Measurements from ENCODE around the gene SASH1.

SASH1 gene

DNA sequence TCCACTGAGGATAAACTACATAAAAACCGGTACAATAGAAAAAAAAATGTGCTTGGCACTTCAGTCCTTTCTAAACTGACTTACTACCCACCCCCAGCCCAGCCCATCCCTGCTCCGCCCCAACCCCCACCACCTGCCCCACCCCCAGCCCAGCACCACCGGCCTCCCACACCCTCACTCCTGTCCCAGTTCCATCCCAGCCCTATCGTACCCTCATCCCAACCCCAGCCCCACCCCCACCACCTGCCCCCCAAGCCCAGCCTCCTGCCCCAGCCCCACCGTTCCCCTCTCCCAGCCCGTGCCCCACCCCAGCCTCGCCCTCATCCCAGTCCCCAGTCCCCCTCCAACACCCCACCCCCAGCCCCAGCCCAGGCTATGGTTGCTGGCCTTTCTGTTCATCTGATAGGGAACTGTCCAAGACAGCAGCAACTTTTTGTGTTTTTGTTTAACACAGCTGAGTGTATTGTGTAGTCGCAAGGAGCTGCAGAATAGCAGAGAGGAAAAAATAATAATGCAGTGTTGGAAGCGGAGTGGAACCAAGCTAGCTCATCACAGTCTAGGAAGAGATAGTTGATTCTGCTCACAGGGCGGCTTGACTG lies 61.9 kb downstream of the SASH1 start:
- no peak for DNase-seq (ENCODE audit: low read depth)

DNA sequence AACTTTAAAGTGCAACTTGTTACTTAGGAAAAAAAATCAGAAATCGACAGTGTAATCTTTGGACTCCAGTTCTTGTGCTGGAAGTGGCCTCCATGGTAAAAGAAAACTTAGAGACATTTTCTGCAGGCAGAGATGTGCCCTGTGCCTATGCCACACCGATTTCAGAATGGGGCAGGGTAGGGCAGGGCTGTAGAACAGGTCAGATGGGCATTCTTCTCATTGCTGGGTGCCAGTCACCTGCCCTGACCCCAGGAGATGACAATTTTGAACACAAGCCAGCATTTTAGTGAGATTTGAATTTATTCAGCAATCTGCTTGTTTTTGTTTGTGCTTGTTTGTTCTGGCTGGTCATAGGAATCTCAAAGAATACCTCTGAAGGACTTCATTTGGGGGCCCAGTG lies 63.3 kb downstream of the SASH1 start:
- DNase-seq (ENCODE audit: low read depth) = no peak

DNA sequence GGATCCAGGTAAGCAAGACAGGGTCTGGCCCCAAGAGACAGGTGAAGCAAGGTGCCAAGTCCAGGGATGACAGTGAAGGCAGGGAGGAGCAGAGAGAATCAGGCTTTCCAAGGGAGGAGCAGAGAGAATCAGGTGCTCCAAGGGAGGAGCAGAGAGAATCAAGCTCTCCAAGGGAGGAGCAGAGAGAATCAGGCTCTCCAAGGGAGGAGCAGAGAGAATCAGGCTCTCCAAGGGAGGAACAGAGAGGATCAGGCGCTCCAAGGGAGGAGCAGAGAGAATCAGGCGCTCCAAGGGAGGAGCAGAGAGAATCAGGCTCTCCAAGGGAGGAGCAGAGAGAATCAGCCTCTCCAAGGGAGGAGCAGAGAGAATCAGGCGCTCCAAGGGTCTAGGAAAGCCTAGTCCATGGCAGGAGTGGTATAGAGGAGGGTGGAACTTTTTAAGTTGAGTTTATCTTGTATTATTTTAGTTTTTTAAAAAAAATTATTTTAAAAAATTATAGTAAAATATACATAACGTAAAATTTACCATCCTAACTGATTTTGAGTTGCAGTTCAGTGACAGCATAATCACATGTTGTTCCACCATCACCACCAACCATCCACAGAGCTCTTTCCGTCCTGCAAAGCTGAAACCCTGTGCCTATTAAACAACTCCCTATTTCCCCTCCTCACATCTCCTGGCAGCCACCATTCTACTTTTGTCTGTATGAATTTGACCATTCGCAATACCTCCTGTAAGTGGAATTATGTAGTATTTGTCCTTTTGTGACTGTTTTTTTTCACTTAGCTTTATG lies 64.1 kb downstream of the SASH1 start:
- DNase-seq (ENCODE audit: low read depth) = no peak

DNA sequence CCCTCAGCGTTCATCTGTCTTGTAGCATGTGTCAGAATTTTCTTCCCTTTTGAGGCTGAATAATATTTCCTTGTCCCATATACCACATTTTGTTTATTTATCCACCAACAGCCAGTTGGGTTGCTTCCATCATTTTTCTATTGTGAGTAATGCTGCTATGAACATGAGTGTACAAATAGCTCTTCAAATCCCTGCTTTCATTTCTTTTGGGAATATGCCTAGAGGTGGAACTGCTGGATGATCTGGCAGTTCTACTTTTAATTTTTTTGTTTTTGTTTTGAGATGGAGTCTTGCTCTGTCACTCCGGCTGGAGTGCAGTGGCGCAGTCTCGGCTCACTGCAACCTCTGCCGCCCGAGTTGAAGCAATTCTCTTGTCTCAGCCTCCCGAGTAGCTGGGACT lies 64.7 kb downstream of the SASH1 start:
- peak; percentile 97 for DNase-seq (ENCODE audit: low read depth)

DNA sequence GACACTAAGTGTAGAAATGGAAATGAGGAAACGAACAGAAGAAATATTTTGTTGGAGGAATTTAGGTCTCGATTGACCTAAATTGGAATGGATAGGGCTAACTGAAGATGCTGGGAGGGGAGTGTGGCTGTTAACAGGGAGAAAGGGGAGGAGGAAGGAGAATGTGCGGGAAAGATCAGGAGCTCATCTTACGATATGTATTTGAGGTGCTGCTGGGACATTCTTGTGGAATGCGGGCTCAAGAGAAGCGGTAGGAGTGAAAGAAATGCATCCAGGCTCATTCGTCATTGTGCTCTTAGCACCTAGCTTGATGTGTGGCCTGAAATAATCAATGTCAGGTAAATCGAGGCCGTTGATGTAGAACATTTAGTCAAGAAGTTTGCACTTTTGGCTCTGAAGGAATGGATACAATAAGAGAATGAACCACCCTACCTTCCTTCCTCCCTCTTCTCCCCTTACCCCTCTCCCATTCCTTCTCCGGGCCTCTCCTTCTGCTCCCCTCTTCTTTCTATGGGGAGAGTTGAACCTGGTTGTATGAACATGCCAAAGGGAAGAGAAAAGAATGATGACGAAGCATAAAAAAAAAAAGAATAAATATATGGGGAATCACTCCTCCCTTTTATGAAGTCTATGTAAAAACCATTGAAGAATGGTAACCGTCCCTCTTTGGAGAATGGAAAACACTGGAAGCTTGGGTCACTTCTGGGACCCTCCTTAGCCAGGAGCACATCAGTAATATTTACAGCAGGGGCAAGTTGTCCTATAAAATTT lies 70.9 kb downstream of the SASH1 start:
- DNase-seq (ENCODE audit: low read depth) = no peak

DNA sequence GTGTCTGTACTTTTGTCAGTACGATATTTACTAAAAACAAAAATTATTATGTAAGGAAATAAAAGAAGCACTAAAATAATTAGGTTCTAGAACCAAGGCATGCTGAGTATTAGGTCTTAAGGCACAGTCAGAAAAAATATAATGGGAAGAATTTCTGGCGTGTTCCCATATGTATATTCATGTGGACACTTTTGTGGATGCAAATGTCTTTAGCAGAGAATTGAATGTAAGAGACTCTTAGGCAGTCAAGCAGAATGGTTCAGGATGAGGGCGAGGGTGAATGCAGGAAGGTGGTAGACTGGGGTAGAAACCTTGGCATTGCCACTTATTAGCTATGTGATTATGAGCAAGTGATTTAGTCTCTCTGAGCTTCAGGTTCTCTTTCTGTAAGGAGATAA lies 71.5 kb downstream of the SASH1 start:
- DNase-seq (ENCODE audit: low read depth) = no peak

DNA sequence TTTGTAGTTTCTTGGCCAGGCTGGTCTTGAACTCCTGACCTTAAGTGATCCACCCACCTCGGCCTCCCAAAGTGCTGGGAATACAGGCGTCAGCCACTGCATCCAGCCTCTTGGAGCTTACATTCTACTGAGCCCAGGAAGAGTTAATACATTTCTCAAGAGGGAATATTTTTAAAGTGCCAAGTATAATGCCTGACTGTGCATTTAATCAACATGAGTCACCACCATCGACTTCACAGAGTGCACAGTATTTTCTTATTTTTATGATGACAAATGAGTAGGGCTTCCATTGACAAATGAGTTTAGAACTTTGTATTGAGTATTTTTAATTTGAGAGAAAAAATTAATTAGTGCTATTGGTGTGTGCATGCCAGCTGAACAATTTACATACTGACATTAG lies 72.2 kb downstream of the SASH1 start:
- peak; percentile 71 for DNase-seq (ENCODE audit: low read depth)

DNA sequence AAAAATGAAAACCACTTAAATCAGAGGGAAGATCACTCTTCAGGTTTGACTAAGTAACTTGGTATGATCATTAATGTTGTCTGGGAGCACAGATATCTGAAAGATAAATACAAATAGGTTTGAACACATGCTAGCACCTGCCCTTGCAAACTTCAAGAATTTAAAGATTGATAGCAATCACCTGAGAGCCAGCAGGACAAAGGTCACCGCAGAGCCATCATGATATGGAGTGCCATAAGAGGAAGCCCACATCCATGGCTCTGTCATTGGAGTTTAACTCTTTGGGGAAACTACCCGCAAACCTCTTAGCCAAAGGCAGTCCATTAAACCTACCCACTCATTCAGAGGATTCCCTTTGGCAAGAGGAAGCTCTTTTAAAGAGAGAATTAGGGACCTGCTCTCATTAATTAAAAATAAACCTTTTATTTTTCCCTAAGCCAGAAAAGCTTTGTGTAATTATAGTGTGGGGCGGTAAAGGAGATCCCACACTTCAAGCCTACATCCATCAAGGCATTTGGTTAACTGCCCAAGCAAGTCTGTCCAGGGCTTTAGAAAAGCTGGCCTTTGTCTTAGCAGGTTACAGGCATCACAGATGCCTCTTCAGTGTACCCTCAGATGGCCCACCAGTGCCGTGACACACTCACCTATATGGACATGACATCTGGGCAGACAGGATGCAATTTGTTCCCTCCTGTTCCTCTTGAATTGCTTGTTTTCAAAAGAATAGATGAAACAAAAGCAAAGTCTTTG lies 73.0 kb downstream of the SASH1 start:
- DNase-seq (ENCODE audit: low read depth) = no peak

DNA sequence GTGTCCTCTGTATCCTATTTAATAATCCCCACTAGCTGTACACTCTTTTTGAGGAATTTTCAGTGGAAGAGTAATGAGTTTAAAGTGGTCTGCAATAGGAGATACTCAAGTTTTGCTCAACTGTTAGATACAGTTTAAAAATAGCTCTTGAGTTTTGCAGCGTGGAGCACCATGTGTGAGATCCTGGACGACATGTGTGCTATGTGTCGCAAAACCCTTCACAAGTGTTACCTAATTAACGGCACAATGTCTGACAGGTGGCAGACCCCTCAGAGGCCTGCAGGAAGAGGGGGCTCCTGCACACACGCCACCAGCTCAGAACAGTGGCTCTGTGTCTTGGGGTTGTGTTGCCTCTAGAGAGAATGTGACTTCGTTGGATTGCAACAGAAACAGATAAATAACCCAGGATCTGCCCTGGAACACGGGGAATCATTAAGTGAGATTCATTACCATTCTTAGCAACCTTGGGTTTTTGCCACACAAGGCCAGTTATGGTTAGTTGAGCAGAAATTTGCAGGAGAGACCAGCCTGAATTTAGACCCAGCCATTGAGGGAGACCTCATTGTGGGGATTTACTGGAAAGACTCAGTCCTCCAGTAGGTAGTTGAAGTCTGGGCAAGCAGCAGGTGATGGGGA lies 73.8 kb downstream of the SASH1 start:
- no peak for DNase-seq (ENCODE audit: low read depth)

DNA sequence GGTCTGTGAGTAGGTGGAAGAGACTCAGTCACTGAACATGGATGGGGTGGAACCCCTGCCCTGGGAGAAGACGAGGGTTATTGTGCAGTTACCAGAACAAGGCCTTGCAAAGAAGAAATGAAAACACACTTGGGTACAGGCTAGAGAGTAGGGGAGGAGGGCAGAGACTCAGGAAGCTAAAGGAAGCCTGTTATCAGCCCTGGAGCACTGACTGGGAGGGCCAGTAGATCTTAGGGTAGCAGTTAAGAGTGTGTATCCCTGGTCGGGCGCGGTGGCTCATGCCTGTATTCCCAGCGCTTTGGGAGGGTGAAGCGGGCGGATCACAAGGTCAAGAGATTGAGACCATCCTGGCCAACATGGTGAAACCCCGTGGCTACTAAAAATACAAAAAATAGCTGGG lies 74.4 kb downstream of the SASH1 start:
- DNase-seq (ENCODE audit: low read depth) = no peak

DNA sequence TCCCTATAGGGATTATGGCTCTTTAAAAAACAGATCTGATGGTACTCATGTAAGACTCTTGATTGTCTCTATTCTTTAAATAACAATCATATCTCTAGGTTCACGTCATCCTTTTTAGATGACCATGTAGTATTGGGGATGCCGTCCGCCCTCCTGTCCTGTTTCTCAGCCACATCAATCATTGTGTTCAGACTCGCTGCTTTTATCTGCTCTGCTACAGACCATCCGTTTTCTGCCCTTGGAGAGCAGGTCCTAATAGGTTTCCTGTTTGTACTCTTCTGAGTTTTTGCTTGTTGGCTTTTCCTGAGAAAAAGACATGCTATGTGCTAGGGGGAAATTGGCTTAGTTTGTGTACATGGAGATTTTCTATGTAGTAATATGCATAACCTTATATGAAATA lies 76.8 kb downstream of the SASH1 start:
- DNase-seq (ENCODE audit: low read depth) = no peak

DNA sequence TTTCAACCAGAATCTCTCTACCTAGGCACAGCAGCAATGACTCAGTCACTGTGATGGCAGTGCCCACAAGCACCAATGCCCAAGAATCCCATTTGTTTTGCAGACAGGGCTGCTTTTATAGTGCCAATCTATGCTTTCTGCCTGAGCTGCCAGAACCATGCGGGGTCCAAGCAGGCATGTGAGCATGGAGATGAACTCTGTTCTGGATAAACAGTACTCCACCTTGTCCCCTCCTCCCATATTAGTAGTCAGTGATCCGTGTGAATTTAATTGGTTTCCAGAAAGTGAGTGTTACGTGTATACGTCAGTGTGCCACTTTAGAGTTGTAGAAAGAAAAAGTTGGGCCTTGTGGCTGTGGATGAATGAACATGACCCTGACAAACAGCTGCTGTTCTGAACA lies 79.4 kb downstream of the SASH1 start:
- DNase-seq (ENCODE audit: low read depth) = no peak

DNA sequence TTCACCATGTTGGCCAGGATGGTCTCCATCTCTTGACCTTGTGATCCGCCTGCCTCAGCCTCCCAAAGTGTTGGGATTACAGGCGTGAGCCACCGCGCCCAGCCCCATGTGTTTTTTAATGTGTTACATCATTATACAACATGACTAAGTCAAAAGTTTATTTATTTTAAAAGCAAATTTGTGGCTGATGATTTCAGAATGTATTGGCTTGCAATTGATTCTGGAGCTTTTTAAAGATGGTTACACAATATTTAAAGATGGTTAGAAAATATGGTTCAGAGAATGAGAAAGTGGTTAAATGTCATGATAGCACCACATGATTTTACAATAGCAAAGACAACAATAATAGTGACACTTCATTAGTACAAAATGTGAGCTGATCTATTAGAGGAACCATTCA lies 80.5 kb downstream of the SASH1 start:
- no peak for DNase-seq (ENCODE audit: low read depth)

DNA sequence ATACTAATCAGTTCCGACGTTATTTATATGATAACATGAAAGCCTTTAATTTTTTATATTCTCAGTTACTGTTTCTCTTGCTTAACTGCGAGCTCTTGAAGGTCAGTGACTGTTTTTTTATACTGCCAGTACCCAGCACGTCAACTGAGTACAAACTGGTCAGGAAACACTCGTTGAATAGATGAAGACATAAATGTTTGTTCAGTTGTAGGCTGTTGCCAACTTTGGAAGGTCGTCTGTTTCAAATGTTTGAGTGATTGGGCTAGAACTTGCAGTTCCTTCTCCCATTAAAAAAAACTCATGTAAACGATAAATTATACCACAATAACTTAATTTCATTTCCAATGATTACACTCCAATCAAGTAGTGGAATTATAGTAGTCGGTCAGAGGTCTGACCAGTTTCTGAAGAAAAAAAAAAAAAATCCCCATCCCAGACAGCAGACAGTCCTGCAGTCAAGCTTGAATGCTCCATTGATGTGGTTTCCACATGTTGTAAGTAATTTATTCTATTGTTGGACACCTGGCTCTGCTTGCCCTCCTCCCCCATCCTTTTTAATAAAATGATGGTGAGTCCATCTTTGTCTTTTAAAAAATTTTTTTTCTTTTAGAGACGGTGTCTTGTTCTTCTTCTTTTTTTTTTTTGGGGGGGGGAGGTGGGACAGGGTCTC lies 81.1 kb downstream of the SASH1 start:
- DNase-seq (ENCODE audit: low read depth) = no peak

DNA sequence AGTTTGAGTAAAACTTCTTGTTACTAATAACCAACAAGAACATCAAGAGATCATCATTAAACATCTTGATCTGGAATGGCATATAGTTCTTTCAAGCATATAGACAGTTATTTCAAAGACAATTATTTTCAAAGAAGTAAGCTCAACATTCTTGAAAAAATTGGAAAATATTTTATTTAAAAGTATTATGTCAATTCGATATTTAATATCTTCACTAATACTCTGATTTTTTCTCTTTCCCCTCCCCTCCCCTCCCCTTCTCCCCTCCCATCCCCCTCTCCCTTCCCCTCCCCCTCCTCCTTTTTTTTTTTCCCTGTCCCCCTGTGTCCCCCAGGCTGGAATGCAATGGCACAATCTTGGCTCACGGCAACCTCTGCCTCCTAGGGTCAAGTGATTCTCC lies 82.8 kb downstream of the SASH1 start:
- no peak for DNase-seq (ENCODE audit: low read depth)

DNA sequence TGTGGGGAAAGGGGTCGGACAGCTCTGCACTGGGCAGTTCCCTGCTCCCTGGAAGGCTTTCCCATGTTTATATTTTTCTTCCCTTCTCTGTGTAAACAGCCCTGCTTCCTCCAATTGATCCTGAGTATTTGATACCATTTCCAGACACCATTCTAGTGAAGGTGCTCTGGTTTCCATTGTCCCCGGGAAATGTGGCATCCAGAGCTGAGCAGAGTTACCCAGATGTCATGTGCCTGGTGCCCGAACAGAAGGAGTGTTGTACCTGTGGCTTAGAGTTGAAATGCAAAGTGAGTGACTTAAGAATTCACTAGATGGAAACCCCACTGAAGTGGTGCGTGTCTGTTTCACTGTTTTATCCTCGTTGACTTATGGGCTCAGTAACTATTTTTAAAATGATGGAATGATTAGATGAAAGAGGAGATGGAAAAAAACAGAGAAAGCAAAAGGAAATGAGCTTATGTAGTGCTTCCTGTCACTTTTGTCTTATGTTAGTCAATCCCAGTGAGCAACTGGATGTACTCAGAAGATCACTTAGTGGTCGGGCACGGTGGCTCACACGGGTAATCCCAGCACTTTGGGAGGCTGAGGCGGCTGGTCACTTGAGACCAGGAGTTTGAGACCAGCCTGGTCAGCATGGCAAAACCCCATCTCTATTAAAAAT lies 83.8 kb downstream of the SASH1 start:
- DNase-seq (ENCODE audit: low read depth) = no peak

DNA sequence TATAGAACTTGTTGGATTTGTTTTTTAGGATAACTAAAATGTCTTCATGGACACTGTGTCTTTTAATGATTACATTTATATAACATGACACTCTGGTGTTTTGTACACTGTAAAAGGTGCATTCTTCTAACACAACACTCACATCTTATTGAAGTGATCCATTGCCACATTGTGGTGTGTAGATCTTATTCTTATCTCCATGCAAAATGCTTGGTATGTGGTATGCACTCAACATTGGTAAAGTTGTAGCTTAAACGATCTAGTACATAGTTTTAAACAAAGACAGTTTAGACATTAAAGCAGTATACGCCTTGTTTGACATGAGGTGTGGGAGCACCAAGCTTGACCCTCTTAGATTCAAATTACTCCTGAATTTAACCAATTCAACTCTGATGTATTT lies 84.7 kb downstream of the SASH1 start:
- DNase-seq (ENCODE audit: low read depth) = no peak

DNA sequence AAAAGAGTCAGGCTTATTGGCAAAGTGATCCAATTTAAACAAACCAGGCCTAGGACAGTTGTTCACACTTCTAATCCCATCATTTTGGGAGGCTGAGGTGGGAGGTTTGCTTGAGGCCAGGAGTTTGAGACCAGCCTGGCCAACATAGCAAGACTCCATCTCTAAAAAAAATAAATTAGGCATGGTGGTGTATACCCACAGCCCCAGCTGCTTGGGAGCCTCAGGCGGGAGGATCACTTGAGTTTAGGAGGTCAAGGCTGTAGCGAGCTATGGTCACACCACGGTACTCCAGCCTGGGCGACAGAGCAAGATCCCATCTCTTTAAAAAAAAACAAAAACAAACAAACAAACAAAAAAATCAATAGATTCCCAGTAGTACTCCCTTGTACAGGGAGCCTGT lies 86.8 kb downstream of the SASH1 start:
- no peak for DNase-seq (ENCODE audit: low read depth)

DNA sequence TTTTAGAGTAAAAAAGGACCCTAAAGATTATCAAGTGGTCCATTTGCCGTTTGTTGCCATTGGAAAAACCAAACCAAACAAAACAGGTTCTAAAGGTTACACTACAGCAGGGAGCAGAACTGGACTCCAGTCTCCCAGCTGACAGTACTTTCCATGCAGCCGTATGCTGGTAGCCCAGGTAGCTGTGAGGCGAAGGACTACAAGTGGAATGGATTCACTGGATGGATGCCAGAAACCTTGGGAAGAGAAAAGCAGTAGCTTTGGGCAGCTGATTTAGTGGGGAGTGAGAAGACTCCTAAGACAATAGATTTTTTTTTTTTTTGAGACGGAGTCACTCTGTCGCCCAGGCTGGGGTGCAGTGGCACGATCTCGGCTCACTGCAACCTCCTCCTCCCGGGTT lies 88.3 kb downstream of the SASH1 start:
- DNase-seq (ENCODE audit: low read depth) = no peak

DNA sequence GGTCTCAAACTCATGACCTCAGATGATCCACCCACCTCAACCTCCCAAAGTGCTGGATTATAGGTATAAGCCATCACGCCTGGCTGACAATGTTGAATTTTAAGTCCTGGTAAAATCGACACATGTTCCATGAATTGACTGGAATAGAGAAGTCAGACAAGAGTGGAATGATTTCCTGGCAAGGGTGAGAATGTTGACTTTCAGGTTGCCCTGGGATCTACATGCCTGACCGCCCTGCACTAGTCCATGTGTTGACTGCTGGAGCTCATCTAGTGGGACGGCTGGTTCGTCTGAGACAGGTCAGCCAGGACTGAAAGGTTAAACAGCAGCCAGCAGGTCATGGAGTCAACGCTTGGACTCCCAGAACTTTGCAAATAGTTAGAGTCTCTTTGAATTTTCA lies 88.8 kb downstream of the SASH1 start:
- DNase-seq (ENCODE audit: low read depth) = no peak

DNA sequence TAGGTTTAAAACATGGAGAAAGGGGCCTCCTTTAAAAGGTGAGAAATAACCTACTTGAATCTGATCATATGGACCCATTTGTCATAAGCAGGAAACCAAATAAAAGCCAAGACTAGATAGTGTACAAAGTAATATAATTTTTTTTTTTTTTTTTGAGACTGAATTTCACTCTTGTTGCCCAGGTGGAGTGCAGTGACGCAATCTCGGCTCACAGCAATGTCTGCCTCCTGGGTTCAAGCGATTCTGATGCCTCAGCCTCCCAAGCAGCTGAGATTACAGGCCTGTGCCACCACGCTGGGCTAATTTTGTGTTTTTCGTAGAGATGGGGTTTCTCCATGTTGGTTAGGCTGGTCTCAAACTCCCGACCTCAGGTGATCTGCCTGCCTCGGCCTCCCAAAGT lies 89.2 kb downstream of the SASH1 start:
- DNase-seq (ENCODE audit: low read depth) = no peak
